ENCODE measurements around the gene GDF2.

- TF ChIP-seq POLR2A (IDR thresholded peaks at IDR 0.05; ENCODE audit: low read length) (no peak), GATA1 (IDR thresholded peaks at IDR 0.05; ENCODE audit: low read depth, low read length) (no peak)
Observed at GRCh38 chr10:47301833-47302232, 20.4 kb upstream of the GDF2 start.
